Activated CD4-positive, alpha-beta T cell treated with anti-CD3 and anti-CD28 coated beads for 1 hour (primary cell): ENCODE results near the gene SLC19A1.
"Not testable (repeated sequence)": the region's sequence is repeated elsewhere in the genome, so short reads cannot be mapped to it uniquely, and the experiment has no call there.

Experiments used
- DNase-seq: peaks from one replicate; pipeline ENCODE4 v3.0.0-alpha.2; 2020

The SLC19A1 gene

DNA sequence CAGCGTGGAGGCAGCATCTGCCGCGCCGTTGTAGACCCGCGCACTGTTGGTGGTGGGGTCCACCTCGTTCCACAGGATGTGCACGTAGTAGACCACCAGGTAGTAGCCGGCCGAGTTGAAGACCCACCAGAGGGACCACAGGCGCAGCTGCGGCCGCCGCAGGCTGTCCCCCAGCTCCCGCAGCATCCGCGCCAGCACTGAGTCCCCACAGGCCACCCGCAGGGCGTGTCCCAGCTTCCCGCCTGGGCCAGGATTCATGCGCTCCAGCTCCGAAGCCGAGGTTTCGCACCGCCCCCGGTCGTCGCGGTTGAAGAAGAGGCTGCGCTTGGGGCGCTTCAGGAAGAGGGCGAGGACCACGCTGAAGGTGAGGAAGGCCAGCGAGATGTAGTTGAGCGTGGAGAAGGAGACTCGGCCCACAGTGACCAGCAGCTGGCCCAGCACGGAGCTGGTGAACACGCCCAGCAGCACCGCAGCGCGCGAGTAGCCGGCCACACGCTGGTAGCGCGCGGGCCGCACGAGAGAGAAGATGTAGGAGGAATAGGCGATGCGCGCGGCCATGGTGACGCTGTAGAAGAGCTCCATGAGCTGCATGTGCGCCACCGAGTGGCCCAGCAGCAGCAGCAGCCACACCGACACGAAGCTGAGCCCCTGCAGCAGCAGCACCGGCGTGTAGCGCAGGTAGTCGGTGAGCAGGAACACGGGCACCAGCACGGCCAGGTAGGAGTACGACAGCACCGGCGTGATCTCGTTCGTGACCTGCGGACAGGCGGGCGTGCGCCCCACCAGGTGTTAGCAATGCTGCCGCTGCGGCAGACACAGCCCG is 10.6 kb downstream of the SLC19A1 start:
- DNase-seq = no peak

DNA sequence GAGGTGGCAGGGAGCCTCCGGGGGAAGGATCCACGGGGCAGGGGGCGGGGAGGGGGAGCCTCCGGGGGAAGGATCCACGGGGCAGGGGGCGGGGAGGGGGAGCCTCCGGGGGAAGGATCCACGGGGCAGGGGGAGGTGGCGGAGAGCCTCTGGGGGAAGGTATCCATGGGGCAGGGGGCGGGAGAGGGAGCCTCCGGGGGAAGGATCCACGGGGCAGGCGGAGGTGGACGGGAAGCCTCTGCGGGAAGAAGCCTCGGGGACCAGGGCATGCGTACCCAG is 11.2 kb downstream of the SLC19A1 start:
- not testable (repeated sequence) for DNase-seq

DNA sequence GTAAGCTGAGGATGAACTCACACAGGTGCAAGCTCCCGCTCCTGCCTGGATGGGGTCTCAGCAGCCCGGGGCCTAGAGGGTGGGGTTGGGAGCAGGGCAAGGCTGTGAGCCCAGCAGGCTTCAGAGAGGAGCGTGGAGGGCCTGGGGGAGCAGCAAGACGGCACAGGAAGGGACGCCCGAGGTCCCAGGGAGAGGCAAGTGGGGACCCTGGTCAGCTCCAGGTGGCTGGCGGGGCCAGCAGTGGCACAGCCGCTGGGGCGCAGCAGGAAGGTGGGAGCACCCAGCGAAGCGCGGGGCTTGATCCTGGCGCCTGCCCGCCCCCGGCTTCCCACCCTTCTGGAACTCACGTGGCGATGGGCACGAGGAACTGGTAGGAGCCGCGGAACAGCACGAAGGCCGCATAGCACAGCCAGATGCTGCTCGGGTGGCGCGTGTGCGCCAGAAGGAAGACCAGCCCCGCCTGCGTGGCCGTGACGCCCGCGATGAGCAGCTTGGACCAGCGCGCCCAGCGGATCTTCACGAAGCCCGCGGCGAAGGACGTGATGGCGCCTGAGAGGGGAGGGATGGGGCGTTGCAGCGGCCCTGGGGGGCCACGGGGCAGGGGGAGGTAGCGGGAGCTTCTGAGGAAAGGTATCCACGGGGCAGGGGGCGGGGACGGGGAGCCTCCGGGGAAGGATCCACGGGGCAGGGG is 11.7 kb downstream of the SLC19A1 start:
- no peak for DNase-seq

DNA sequence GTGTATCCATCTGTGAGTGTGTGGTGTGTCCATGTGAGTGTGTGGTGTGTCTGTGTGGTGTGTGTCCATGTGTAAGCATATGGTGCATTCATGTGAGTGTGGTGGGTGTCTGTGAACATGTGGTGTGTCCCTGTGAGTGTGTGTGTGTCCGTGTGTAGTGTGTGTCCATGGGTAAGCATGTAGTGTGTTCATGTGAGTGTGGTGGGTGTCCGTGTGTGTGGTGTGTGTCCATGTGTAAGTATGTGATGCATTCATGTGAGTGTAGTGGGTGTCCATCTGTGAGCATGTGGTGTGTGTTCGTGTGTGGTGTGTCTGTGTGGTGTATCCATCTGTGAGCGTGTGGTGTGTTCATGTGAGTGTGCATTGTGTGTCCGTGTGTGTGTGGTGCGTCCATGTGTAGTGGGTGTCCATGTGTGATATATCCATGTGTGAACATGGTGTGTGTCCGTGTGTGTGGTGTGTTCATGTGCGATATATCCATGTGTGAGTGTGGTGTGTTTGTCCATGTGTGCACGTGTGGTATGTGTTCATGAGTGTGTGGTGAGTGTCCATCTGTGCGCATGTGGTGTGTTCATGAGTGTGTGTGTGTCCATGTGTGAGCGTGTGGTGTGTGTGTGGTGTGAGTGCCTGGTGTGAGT is 12.3 kb downstream of the SLC19A1 start:
- no peak for DNase-seq

DNA sequence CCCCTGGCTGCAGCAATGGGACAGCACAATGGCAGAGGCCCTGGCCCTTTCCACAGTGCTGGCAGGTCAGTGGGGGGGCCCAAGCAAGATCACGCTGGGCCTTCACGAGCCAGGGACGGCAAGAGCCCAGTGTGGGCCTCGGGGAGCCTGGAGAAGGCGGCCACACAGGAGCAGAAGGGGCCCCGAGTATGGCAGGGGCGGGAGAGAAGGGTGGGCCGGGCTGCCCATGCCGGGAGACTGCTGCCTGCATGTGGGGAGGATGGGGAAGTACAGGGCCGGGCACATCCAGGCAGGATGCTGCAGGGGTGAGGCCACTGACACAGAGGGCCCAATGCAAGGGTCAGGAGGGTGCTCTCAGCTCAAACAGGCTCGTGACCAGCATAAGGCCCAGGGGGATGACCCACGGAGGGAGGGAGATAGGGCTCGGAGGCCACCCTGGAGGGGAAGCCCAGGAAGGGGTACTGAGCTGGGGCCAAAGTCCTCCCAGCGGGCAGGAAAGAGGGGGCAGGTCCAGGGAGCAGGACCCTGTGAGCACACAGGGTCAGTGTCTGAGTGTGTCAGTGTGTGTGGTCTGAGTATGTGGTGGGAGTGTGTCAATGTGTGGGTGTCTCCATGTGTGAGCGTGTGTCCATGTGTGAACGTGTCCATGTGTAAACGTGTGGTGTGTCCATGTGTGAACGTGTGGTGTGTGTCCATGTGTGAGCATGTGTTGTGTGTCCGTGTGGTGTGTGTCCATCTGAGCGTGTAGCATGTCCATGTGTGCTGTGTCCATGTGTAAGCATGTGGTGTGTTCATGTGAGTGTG is 13.1 kb downstream of the SLC19A1 start:
- no peak for DNase-seq

DNA sequence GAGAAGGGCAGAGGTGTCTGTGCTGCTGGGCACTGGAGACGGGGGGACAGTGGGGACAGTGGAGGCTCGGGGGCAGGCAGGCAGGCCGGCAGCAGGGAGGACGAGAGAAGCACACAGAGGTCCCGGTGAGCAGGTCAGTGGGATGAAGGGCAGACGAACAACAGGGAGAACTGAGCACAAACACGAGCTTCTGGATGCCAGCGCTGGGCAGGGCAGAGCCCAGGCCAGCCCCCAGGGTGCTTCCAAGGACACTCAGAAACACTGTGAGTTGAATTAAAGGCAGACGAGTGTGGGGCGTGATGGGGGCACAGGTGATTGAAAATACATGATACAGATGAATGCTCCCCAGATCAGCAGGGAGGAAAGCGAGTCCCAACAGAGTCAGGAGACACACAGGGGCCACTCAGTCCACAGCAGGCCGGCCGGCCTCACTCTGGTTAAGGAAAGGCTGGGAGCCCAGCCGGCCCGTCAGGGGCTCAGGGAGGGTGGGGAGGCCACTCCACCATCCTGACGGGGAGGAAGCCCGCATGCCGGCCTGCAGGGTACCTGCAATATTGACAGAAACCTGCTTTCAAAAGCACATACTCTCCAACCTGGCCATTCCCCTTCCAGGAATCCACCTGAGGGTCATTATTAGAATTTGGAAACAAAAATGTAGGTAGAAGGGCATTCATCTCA is 14.1 kb downstream of the SLC19A1 start:
- no peak for DNase-seq

DNA sequence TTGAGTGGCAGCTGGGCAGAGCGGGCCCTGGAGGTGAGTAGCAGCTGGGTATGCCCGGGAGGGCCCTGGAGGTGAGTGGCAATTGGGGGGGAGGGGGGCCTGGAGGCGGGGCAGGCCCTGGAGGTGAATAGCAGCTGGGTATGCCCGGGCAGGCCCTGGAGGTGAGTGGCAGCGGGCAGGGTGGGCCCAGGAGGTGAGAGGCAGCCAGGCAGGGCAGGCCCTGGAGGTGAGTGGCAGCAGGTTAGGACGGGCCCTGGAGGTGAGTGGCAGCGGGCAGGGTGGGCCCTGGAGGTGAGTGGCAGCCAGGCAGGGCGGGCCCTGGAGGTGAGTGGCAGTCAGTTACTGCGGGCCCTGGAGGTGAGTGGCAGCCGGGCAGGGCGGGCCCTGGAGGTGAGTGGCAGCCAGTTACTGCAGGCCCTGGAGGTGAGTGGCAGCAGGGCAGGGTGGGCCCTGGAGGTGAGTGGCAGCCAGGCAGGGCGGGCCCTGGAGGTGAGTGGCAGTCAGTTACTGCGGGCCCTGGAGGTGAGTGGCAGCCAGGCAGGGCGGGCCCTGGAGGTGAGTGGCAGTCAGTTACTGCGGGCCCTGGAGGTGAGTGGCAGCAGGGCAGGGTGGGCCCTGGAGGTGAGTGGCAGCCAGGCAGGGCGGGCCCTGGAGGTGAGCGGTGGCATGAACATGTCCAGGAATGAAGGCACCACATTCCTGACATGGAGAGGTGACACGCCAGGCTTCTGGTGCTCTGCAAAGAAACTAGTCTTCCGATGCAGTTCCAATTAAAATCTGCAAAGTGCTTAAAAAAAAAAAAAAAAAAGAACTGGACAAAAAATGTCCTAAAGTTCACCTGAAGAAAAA is 14.9 kb downstream of the SLC19A1 start:
- DNase-seq = not testable (repeated sequence)

DNA sequence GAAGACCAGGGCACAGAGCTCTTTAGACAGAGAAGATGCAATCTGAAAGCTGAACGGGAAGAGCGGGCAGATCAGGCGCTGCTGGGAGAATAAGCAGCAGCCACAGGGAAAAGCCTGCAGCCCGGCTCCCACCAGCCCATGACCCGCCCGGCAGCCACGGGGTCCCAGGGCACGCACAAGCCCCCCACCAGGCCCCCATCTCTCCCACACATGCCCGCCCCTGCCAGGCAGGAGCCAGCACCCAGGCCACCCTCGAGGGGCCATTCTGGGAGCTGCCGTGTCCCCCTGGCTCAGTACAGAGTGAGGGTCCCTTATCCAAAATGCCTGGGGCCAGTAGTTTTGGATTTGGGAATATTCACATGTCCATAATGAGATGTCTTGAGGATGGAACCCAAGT is 16.3 kb downstream of the SLC19A1 start:
- DNase-seq = no peak

DNA sequence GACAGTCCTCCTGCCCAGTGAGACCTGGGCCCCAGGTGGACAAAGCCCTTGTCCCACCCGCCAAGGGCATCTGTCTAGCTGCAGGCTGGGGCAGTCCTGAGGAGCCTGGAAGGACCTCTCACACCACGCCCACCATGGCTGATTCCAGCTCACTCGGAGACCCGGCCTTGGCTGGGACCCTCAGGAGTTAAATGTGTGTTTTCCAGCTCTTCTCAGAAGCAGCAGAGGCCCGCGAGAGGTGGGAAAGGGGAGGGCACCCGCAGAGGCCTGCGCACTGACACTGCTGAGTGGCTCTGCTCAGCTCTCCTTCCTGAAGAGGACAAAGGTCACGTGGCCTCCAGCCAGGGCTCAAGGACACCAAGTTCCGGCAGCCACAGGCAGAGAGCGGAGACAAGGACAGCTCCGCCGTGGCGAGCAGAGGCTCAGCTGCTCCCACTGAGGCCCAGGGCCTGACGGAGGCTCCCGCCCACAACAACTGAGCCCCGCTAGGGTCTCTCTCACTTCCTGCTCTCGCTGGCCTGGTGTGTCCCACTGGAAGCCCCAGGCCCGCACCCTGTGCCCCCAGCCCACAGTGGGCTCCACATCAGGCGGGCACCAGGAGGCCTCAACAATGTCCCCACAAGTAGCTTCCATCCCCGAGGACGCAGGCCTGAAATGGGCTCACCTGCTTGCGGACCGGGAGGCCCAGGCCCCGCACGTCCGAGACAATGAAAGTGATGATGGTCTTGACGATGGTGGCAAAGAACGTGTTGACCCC is 16.9 kb downstream of the SLC19A1 start:
- no peak for DNase-seq

DNA sequence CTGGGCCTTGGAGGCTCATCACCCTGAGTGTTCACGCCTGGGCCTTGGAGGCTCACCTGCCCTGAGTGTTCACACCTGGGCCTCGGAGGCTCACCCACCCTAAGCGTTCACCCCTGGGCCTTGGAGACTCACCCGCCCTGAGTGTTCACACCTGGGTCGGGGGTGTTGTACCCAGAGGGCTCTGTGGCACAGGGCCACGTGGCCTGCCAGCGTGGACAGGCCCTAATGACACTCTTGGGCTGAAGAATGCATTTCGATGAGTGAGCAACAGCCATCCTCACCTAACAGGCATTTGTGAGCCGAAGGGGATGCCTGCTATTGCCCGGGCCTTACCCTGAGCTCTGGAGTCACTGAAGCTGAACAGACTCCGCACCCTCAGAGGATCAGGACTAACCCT is 17.5 kb downstream of the SLC19A1 start:
- DNase-seq = no peak

DNA sequence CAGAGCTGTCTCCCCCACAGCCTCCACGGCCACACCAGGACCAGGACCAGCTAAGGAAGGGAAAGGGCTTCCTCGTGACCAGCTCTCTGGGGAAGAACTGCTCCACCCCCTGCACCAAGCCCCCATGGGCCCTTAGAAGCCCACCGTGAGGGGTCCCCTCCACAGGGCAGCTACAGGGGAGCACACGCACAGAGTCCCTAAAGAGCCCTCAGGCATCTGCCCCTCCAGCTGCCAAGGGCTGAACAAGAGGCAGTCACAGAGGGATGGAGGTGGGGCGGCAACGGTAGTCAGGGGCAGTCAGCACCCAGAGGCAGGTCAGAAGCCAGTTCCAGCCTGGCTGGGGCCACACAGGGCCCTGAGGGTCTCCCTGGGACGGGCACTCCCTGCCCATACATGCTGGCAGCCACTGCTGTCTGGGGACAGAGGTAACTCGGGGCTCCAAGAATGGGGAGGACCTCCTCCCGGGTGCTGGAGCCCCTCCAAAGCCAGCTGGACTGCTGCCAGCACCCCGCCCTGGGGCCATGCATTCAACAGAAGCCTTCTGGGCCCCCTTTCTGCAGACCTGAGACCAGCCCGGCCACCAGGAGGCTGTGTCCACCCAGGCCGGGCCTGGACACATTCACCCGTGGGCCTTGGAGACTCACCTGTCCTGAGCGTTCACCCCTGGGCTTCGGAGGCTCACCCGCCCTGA is 18.7 kb downstream of the SLC19A1 start:
- no peak for DNase-seq

DNA sequence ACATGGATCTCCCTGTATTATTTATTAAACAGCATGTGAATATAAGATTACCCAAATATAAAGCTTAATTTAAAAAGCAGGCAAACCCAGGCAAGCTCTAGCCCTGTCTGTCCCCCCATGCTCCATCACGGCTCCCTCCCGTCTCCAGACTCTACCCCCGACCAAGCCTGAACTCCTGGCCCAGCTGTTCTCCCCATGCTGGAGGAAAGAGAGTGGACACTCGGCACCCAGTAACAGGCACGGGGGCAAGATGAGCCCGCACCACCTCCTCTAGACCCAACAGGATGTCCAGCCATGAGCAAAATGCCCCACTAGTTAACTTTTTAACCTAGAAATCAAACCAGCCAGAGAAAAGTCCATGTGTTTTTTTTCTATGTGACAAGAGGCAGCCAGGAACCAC is 19.3 kb downstream of the SLC19A1 start:
- no peak for DNase-seq

DNA sequence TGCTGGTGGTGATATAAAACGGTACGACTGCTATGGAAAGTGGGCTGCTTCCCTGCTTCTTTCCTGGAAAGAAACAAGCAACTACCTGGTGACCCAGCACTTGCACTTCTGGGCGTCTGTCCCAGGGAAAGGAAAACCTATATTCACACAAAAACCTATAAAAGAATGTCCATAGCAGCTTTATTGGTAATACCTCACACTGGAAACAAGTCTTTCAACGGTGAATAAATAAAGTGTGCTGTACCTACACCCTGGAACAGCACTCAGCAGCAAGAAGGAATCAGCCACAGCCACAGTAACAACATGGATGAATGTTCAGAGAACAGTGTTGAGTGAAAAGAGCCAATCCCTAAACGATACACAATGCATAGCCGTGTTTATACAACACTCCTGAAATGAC is 19.9 kb downstream of the SLC19A1 start:
- no peak for DNase-seq

DNA sequence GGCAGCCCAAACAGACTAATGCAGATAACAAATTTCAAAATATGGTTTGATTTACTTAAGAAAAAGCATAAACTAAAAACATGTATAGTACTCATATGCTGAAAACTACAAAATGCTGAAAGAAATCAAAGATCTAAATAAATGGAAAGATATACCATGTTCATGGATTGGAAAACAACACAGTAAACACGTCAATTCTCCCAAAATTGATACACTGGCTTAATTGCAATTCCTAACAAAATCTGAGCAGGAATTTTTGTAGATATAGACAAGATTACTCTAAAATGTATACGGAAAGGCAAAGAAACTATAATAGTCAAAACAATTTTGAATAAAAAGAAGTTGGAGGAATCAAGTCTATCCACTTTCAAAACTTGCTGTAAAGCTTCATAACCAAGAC is 21.0 kb downstream of the SLC19A1 start:
- no peak for DNase-seq

DNA sequence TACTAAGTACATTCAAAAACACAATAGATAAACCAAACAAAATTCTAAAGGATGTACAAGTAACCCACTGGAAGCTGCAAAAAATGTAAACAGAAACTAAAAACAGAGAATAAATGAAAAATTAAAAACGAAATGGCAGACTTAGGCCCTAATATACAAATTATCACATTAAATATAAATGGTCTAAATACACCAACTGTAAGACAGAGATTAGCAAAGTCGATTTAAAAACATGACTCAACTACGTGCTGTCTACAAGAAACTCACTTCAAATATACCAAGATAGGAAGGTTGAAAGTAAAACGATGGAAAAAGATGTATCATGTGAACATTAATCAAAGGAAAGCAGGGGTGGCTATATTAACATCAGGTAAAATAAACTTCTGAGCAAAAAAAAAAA is 23.1 kb downstream of the SLC19A1 start:
- no peak for DNase-seq

DNA sequence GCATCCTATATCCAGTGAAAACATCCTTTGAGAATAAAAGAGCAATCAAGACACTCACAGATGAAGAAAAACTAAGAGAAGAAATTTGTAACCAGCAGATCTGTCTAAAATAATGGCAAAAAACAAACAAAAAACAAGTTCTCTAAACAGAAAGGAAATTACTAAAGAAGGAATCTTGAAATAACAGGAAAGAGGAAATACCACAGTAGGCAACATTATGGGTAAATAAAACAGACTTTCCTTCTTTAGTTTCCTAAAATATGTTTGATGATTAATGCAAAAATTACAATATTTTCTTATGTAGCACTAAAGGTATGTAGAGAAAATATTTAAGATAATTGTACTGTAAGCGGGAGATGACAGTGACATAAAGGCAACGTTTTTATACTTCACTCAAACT is 23.5 kb downstream of the SLC19A1 start:
- no peak for DNase-seq

DNA sequence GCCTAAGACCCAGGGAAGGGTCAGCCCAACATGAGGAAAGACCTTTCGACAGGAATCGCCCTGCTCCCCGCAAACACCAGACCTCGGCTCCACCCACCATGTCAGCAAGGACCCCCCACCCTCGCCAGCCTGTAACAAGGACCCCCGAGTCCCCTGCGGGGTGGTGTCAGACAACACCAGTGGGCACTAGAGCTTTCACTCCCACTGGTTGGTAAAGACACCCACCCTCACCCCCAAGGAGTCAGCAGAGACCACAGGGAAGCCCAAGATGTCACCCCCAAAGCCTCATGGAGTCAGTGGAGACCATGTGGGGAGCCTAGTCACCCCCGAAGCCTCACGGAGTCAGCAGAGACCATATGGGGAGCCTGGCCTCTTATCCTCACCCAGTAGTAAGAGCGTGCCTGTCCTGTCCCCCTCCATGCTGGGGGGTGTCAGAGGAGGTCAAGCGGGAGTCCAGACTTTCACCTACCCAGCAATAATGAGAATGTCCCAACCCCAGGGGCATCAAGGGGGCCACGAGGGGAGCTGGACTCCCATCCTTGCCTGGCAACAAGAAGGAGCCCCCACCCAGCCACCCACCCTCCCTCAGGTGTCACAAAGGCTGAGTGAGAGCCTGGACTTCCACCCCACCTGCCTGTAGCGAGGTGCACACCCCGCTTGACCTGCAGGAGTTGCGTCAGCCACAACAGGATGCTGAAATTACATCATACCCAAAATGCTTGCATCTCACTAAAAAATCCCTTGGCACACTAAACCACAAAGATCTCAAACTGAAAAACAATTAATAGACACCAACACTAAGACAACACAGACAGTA is 24.8 kb downstream of the SLC19A1 start:
- no peak for DNase-seq

DNA sequence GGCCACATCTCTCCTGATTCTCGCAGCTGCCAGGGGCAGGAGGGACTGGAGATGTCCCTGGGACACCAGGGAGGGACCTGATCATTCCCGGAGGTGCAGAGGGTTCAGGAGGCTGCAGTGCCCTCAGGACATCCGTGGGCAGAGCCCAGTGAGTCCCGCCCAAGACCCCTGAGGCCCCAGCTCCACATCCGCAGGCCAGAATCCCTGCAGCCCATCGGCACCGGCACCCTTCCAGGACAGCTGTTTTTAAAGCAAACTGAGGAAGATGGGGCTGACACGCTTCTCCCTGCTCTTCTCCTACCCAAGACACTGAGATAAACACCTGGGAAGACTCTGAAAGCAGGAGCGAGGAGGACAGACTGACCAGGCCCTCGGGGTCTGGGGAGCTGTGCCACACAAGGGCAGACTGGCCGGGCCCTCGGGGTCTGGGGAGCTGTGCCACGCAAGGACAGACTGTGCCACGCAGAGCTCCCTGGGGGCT is 25.5 kb downstream of the SLC19A1 start:
- DNase-seq = no peak

DNA sequence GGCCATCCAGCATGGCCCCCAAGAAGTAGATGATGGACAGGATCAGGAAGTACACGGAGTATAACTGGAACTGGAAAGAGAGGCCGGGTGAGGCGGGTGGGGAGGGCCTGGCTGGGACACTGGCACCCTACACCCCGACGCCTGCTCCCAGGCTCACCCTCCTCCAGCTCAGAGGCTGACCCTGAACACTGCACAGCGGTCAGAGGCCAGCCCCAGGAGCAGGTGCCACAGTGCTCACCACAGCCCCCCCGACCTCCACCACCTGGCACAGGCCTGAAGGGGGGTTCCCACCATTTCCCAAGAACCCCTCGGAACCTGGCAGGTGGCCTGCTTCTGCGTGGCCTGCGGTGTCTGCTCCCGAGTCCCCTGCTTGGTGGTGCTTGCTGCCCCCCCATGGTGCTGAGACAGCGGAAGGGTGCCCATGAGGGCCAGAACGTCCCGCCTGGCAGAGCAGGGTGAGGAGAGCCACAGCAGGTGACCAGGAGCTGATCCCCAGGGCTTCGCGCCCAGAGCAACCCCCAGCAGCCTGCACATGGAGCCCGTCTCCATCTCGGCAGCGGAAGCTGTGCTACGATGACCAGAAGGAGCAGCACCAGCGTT is 26.1 kb downstream of the SLC19A1 start:
- no peak for DNase-seq
